Ureter (tissue), 1 donor: ENCODE data around the gene KCNH5. TPM values are rescaled to one million over a fixed set of nuclear protein-coding genes. Genes with fewer than 3 reads are reported as not detected.

ENCODE experiments used
- DNase-seq: peaks from one replicate; pipeline ENCODE4 v3.0.0-alpha.2; 2020; ENCODE audit warnings: low spot score
- total RNA-seq: library from RNA; stranded (reverse); gene quantifications from one replicate; pipeline ENCODE4 v1.2.4, GENCODE V29; 2023
- donor health status: DM: yes; HTN: yes; CAD: no.

Gene KCNH5, protein sequence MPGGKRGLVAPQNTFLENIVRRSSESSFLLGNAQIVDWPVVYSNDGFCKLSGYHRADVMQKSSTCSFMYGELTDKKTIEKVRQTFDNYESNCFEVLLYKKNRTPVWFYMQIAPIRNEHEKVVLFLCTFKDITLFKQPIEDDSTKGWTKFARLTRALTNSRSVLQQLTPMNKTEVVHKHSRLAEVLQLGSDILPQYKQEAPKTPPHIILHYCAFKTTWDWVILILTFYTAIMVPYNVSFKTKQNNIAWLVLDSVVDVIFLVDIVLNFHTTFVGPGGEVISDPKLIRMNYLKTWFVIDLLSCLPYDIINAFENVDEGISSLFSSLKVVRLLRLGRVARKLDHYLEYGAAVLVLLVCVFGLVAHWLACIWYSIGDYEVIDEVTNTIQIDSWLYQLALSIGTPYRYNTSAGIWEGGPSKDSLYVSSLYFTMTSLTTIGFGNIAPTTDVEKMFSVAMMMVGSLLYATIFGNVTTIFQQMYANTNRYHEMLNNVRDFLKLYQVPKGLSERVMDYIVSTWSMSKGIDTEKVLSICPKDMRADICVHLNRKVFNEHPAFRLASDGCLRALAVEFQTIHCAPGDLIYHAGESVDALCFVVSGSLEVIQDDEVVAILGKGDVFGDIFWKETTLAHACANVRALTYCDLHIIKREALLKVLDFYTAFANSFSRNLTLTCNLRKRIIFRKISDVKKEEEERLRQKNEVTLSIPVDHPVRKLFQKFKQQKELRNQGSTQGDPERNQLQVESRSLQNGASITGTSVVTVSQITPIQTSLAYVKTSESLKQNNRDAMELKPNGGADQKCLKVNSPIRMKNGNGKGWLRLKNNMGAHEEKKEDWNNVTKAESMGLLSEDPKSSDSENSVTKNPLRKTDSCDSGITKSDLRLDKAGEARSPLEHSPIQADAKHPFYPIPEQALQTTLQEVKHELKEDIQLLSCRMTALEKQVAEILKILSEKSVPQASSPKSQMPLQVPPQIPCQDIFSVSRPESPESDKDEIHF
- not detected for total RNA-seq

DNA sequence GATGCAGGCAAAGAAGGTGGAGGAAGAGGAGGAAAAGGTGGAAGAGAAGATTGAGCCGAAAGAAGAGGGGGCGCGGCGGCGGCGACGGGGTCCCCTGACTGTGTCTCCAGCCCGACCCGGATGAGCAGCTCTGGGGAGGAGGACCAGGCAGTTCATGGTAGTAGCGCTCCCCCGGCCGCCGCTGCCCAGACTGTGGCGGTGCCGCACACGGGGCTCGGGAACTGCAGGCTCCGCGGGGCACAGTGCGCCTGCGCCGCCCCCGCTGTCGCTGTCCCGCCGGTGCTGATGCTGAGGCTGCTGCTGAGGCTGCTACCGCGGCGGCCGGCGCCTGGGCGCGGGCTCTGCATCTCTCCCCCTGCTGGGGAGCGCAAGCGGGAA is at the start of gene KCNH5:
KCNH5 (minus strand) TSS at position 225 of the 378 bp plus-strand sequence. CDS start 272 bp downstream, outside the sequence.
- DNase-seq = no peak

DNA sequence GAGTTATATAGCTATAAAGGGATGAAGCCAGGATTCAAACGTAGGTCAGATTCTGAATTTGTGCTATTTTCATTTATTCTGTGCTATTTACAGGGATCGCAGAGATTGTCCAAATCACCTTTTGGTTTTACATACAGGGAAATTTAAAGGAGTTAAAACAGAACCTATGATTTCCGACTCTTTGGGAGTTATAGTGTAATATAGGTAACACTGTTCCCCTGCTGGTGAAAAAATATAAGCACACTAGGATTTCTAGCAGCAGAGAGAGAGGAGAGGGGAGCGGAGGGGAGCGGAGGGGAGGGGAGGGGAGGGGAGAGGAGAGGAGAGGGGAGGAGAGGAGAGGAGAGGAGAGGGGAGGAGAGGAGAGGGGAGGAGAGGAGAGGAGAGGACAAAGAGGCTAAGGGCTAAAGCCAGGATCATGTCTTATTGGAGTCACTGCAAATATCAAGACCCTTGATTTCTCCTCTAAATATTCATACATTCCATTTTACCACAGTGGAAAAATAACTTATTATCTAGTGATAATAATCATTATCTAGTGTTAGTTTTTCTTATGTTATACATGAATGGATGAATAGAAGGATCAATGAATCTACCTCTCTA is 46.2 kb upstream of the KCNH5 start:
- no peak for DNase-seq

DNA sequence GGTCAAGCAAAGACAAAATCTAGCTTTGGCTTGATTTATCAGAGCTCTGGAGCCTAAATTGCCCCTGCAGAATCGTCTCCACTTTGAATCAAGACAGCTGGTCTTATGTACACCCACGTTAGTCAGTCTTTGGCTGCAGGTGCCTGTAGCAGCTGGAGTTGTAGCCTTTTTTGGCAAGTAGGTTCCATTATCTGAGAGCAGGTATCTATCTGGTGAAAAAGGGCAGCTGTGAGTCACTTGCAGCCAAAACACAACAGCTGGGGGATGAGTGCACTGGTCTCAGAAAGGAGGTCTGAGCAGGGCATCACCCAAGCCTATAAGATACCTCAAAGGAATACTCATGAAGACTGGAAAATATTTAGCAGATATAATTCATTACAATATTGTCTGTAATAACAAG is 43.6 kb upstream of the KCNH5 start:
- no peak for DNase-seq

DNA sequence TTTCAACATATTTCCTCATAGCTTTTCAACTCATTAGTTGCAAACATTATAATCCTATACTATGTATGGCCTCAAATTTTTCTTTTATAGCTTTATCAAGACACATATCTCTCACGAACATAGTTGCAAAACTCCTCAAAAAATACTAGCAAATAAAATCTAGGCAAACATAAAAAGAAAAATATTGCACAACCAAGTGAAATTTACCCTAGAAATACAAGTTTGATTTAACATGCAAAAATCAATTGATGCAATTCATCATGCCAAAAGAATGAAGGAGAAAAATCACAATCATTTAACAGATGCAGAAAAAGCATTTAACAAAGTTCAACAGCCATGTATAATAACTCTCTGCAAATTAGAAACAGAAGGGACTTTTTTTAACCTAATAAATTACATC is 33.3 kb upstream of the KCNH5 start:
- no peak for DNase-seq

DNA sequence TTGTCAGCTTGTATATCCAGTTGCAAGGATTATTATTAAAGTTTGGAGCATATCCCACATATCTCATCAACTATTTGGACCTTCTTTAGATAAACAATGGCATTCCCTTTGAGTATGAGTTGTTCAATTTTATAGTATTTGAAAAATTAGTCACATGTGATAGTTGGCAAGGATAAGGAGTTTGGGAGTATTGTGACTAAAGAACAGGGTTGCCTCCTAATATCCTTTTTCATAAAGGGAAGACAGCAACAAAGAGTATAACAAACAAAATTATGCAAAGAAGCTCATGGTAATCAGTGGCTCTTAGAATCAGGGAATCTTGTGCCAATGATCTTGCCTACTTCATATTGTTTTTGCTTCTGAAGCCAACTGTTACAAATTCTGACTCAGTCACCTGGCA is 31.2 kb upstream of the KCNH5 start:
- DNase-seq = no peak

DNA sequence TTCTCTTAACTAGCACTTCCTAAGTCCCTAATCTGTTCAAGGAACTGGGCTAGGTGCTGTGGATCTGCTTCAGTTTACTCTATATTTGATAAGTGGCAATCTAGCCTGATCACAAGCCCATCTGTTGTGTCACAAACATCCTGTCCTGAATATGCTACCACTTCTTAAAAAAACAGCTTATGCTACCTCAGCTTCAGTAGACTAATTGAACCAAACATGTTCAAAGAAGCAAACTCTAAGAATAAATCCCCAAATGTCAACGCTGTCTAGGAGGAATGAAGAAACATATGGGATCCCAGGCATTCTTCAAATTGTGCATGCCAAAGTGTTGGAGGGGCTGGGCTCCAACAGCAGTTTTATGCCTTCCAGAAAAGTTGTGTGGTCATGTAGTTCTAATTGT is 10.4 kb upstream of the KCNH5 start:
- DNase-seq = no peak

DNA sequence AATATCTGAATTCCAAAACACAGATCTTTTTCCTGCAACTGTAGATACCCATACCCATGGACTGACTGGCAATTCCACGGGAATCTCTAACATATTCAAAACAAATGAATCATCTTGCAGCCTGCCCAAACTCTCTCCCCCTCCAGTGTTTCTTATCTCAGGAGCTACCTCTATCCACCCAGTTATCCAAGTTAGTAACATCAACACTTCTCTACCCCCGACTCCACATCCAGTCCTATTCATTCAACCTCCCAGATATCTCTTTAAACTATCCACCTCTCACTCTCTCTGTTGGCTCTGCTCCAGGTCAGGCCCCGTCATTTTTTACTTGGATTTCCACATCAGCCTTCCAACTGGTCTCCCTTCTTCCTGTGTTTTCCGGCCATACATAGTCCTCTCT is 6.7 kb upstream of the KCNH5 start:
- no peak for DNase-seq

DNA sequence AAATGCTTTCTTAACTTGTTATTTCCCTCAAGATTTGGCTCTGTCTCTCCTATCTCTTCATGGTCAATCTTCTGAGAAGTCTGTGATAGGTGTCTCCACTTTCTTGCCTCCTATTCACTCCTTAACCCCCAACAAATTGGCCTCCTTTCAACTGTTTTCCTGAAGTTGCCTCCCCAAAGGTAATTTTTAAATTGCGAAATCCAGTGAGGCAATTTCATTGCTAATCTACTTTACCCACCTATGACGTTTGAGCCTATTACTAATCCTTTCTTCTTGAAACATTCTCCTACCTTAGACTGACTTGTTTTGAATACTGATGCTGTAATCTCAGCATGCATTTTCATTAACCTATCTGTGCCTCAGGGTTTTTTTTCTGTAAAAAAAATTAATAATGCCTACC is 6.0 kb upstream of the KCNH5 start:
- no peak for DNase-seq

DNA sequence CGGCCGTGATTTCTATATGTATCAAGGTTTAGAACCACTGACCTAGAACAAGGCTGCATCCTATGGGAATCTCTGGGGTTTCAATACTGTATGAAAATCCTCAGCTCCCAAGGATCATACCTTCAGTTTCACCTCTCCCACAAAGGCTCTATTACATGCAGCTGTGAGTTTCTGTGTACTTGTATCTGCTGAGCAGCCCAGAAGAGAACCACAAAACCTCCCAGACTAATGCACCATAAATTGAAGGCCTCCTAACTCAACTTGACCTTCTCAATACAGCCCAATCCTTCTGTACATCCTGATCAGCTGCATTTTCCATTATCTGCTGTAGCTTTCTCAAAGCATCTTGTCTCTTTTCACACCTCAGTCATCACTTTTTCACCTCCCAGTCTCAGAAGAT is 5.4 kb upstream of the KCNH5 start:
- no peak for DNase-seq

DNA sequence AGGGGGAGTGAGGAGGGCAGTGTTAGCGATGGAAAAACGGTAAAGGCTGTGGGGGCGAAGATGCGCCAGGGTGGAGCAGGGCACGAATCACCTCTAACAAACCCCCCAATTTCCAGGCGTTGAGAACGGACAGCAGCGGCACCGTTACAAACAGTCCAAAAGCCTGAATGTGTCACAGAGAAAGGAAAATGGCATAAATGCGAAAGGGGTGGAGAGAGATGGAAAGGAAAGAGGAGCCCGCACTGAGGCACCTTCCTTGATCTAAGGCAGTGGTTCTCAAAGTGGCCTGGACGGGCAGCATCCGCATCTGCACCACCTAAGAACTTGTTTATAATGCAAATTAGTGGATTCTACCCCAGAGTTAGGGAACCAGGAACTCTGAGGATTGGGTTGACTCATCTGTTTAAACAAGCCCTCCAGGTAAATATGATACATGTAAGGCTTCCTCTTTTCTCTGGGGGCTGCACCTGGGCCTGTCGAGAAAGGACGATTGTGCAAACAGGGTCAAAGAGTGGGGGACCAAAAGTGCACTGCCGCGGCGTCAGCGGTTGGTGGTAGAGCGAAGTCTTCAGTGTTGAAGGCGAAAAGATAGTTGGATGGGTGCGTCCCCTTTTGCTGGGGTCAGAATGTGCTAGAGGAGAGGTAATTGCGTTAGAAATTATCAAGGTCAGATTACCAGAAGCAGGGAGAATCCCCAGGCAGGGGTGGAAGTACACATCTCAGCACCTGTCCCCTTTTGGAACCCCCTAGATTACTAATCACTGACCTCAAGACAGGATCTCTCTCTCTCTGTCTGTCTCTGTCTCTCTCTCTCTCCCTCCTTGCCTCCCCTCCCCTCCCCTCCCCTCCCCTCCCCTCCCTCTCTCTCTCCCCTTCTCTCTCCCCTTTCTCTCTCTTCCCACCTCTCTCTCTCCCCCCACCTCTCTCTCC is 1.3 kb upstream of the KCNH5 start:
- DNase-seq = no peak

DNA sequence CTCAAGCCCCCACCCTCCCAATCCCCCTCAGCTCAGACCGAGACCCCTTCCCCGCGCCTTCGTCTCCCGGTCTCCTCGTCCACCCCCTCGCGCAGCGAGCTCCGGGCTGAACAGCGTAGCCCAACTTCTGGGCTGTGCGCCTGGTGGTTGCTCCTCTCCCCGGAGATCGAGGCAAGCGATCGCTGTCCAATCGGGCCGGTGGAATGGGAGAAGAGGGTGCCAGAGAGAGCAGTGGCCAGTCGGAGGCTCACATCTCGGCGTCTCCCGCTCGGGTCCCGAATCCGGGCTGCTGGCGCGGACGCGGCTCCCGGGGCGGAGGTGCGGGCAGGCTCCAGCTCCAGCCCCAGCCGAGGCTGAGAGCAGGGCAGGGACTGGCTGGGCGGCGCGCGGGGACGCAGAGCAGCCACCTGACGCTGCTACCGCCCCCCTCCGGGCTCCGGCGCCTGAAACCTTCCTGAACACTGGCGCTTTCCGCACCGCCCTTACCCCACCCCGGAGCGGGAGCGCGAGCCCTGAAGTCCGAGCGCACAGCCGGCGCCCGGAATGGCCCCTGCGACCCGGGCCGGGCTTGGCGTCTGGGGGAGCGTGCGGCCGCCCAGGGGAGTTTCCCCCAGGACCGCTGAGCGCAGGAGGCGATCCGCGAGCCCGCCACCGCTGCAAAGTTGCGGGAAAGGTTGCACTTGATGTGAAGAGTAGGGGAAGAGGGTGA is 508 bp upstream of the KCNH5 start:
- no peak for DNase-seq

DNA sequence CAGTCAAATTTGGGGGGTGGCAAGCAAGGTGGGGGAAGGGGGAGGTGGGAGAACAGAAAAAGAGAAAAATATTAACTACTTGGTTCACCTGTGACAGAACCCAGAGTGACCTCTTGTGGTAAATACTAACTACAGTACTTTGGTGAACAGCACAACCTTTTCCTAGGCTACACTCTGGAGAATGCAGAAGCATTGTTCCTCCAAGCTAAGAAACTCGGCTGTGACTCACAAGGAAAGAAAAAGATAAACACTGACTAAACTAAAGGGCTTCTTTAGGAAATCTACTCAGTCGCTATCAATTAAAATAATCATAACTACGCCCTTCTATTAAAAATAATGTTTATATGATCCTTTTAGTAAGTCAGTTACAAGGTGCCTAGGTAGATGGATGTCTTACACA is 5.4 kb downstream of the KCNH5 start:
- no peak for DNase-seq

DNA sequence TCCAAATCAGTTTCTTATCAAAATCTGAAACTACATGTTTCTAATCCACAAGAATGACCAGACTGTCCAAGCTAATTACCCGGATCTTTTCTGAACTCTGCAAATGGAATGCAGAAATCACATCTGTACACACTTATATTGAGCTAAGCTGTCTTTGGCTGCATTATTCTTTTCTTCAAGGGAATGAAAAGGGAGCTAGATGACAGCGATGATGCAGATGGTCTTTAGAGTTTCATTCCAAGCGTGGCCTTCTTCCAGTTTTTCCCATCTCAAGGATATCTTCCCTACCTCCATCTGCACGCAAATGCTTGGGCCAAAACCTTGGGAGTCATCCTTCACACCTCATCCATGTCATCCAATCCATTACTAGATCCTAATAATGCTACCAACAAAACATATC is 12.6 kb downstream of the KCNH5 start:
- no peak for DNase-seq

DNA sequence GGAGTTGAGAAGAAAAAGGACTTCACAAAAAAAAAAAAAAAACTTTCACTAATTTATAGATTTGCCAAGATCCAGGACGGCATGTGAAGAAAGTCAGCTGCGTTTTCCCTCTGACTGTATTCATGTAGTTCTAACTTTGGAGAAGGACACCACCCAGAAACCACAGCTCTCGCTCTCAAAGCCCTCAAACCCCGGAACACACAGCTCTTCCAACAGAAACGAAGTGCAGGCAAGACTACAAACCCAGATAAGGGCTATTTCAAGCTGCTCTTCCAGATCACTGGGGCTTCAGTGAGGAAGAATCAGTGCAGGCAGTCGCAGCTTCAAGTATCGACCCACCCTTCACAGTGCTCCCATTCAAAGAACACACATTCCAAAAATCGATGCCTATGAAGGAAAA is 13.2 kb downstream of the KCNH5 start:
- DNase-seq = no peak

DNA sequence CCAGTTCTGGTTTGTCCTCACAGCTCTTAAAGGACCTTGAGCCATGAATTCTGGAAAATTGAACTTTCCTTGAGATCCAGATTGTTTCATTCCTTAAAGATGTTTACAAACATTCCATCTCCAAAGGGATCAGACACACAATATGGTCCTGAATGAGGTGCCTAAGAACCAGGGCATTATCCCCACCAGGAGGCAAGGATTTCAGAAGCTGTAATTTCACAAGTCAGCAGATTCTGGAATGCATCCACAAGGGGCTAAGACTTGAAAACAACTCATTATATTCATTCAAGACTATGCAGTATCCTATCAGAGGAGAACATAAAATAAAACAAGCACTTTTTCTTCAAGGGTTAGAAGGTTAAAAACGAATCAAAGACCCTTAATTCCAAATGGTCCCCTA is 15.1 kb downstream of the KCNH5 start:
- no peak for DNase-seq

DNA sequence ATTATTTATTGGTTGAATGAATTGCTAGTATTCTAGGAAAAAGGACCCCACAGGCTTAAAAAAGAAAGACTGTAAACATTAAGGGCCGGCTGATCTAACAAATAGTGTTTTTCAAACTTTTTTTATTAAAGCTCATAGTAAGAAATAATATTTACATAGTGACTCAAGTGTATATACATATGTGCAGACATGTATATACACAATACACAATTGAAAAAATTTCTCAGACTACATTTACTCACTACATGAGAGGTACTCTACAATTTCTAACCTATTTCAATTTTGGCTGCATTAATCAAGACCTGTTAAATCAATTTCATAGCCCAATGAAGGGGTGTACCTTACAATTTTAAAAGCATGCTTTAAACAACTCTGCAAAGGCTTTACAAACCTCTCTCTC is 17.5 kb downstream of the KCNH5 start:
- DNase-seq = no peak

DNA sequence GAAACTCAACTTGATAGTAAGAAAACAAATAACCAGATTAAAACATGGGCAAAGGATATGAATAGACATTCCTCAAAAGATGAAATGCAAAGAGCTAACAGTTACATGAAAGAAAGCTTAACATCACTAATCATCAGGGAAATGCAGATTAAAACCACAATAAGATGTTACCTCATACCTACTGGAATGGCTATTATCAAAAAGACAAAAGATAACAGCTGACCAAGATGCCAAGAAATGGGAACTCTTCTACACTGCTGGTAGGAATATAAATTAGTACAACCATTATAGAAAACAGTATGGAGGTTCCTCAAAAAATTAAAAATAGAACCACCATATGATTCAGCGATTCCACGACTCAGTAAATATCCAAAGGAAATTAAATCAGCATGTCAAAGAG is 18.8 kb downstream of the KCNH5 start:
- no peak for DNase-seq

DNA sequence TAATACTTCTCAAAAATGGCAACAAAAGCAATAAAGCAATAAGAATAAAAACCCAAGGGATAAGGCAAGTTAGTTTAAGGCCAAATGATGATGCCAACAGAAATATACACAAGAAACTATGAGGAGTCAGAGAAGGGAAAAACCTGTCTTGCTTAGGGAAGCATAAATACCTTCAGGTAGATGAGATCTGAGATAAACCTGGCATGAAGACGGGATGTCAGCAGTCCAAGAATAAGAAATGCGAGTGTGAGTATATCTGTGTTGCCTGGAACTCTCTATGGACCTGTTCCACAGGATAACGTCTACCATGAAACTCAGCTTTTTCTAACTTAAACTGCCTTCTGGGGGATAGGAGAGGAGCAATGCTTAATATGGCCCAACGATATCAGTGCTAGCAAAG is 30.6 kb downstream of the KCNH5 start:
- no peak for DNase-seq

DNA sequence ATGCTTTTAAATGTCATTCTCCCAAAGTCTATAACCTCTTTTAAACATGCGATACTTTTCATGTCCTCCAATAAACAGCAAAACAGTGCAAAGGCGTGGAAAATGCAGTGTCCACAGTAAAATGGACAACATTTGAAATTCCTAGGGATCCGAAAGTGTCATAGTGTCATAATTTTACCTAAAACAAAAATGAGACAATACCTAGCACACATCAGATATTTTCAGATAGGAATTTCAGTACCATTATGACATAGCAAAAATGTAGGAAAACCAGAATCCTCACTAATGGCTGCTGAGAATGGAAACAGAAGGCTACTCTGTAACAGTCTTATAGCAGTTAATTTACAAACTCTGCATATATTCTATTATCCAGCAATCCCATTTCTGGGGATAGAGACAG is 33.1 kb downstream of the KCNH5 start:
- DNase-seq = no peak

DNA sequence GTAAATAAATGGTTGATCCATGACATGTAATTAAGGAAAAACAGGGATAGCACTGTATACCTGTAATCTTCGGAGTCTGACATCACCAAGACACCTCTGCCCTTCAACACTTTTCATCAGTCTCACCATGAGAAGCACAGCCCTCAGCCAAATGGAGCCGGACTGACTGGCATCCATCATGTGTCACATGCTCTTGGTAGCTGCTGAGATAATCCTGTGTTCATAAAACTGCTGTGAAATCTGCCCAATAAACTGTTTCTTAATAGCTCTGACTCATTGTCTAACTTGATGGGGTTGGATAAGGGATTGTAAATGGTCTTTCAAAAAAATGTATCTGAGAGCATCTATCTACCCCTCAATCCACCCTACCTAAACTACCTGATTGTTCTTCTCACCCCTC is 33.6 kb downstream of the KCNH5 start:
- no peak for DNase-seq

DNA sequence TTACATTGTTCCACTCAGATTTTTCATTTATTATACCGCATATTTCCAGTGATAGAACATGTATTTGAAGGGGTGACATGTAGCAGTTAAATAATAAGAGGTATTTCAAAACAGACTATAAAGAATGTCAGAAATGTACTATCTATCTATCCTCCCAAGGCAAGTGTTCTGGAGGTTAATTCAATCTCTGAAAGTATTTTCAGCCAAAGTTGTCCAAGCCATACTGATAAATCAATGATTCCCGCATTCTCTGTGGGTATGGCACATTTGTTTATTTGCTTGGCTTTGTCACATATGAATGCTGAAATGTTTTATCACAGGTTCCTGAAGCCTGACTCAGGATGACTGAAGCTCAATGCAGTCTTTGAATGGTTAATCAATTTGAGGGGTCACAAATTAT is 35.8 kb downstream of the KCNH5 start:
- DNase-seq = no peak
